HG02852 (cell line): Measurements from ENCODE around the gene NUFIP1.
A peak's percentile ranks its signal among the peaks of the same experiment; 100 is the strongest.
"Not testable (repeated sequence)": the region's sequence is repeated elsewhere in the genome, so short reads cannot be mapped to it uniquely, and the experiment has no call there.

Source experiments
- ATAC-seq: cut with Tn5 transposase; IDR thresholded peaks from one replicate; pipeline ENCODE4 v1.9.1; 2021; ENCODE audit warnings: mild to moderate bottlenecking, moderate library complexity; ENCODE audit not compliant: unreplicated experiment

The NUFIP1 gene

GRCh38 chr13:44989071-44989889, at the start of gene NUFIP1, which contains the start of gene GPALPP1:
NUFIP1 (minus strand) TSS chr13:44989471; CDS start chr13:44989436, 35 bp downstream.
GPALPP1 (plus strand) TSS chr13:44989538; CDS start chr13:44989655, 117 bp downstream.
- ATAC-seq, result peak; percentile 98

GRCh38 chr13:45036206-45036605, 46.9 kb upstream of the NUFIP1 start:
- no peak for ATAC-seq

DNA sequence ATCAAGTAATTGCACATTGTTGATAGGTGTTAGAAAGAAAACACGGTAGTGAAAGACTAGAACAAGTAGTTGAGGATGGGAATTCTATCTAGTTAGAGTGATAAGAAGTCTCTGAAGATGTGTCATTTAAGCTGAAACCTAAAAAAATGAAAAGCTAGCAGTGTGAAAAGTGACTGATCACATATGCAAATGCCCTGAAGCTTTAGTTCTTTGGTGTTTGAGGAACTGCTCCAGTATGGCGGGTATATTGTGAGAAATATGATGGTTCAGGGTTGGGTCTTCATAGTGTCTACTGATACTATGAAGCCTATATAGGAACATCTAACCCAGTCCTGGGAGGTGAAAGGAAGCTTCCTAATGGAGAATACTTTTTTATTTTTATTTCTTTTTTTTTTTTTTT, 45.1 kb upstream of the NUFIP1 start:
- ATAC-seq, result no peak

- ATAC-seq, result no peak
These were observed 35.6 kb upstream of the NUFIP1 start for GRCh38 chr13:45024847-45025246.

DNA sequence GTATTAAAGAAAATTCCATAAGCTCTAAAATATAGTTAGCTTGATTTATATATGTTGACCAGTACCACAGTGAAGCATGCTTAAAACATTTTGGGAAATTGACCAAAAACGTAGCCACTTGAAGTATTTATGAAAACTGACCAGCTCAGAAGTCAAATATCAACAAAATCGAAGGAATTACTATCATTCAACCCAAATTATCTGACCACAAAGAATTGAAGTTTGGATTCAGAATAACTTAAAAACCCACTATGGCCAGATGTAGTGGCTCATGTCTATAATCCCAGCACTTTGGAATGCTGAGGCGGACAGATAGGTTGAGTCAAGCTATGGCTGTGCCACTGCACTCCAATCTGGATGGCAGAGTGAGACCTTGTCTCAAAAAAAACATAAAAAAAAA, 32.0 kb upstream of the NUFIP1 start:
- no peak for ATAC-seq

DNA sequence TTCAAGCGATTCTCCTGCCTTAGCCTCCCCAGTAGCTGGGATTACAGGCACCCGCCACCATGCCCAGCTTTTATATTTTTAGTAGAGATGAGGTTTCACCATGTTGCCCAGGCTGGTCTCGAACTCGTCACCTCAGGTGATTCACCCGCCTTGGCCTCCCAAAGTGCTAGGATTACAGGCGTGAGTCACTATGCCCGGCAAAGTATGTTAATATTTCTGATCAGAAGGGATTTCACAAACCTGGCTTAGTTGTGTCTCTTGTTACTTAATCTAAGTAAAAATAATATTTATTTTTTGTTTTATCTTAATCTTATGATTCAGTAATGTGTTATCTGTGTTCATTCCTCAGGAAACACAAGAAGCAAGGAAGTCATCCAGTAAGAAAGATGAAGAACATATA, 30.7 kb upstream of the NUFIP1 start:
- not testable (repeated sequence) for ATAC-seq

DNA sequence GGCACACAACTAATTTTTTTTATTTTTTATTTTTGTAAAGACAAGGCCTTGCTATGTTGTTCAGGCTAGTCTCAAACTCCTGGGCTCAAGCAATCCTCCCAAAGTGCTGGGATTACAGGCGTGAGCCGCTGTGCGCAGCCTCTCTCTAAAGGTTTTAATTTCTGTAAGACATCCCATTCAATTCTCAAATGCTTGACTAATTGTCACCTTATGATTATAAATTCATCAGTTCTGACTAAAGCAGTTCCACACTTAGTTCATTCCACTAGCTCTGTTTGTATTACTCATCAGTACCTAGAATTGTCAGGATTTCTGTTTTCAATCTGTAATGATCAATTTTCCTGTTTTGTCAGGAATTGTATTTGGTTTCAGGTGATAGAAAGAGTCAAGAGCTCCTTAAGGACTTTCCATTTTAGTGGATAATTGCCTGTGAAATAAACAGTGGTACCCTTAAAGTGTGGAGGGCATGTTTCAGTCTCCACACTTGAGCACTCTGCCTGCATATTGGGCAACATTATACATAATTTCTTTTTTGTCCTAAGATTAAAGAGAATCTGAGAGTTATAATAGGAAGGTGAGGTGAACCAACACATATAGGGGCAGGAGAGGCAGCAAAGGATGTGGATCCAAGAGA, 27.6 kb upstream of the NUFIP1 start:
- ATAC-seq, result no peak

GRCh38 chr13:45015300-45015699, 26.0 kb upstream of the NUFIP1 start:
- no peak for ATAC-seq

DNA sequence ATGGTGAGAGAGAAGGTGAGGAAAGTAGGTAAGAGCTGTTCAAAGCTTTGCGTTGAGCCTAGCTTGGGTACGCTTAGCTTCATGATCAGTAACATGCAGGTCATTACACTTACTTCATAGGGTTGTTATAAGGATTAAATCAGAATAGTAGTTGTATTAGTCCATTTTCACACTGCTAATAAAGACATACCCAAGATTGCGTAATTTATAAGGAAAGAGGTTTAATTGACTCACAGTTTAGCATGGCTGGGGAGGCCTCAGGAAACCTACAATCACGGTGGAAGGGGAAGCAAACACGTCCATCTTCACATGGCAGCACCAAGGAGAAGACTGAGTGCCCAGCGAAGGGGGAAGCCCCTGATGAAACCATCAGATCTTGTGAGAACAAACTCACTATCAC, 21.9 kb upstream of the NUFIP1 start:
- no peak for ATAC-seq

- no peak for ATAC-seq
These were observed 18.6 kb upstream of the NUFIP1 start for GRCh38 chr13:45007823-45008222.

- ATAC-seq, result no peak
These were observed 18.0 kb upstream of the NUFIP1 start for GRCh38 chr13:45007225-45007624.

DNA sequence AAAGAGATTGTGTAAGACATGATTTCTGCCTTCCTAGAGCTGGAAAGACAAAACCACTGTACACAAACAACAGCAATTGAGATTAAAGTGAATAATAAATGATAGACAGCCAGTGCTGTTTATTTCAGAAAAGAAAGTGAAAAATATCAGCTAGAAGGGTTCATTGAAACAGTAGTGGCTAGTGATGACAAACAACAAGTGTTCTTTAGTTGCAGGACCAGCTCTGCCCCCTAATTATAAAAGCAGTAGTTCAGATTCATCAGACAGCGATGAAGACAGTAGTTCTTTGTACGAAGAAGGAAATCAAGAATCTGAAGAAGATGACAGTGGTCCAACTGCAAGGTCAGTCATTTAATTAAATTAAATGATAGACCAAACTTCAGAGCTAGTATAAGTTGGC, 14.8 kb upstream of the NUFIP1 start:
- no peak for ATAC-seq

DNA sequence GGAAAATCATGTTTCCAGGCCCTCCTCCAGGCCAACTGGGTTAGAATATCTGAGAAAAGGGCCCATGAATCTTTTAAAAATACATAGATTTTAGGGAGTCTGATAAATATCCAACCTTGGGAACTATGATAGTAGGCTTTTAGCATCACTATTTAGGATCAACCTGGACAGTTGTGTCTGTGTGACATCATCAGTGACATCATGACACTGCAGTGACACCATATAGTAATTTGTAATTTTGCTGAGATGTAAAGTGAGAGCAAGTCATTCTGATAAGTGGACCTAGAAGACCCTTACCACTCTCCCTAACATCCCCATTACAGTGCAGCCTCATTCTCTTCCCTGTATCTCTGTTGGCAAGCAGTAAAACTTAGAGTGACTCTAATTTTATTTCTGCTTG, 14.1 kb upstream of the NUFIP1 start:
- no peak for ATAC-seq

DNA sequence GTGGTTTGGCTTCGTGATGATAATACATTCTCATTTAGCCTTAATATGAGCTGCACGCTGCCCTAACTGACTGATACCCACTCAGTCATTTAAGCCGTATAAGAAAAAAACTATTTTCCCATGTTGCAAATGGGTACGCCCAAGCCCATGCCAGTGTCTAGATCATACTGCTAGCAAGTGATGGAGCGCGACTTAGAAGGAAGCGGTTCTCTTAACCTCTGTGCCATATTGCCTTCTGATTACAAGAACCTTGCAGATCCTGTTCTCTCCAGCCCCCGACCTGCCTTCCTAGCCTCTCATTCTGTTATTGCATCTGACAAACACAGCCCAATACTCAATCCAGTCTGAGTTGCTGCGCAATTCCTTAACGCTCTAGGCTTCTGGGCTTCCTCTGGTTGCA, 670 bp upstream of the NUFIP1 start:
- peak; percentile 5 for ATAC-seq

DNA sequence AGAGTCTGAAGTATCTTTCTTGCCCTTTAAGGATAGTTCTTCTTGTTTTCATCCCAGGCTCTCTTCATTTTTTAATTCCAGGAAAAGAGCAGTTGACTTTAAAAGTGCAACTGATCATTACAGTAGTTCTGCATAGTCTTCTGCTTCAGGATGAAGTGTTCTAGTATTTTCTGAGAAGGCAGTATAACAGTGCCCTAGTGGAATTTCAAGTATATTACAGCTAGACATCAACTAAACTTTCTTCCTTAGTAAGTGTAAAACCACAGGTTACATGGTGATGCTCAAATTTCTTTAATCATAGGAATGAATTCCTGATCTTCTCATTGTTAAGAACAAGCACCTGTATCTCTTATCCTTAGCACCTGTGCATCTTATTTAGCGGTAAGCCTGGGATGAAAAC, 10.9 kb downstream of the NUFIP1 start:
- no peak for ATAC-seq

GRCh38 chr13:44976949-44977583, 12.2 kb downstream of the NUFIP1 start:
- ATAC-seq, result no peak

GRCh38 chr13:44976196-44976595, 13.1 kb downstream of the NUFIP1 start:
- no peak for ATAC-seq

DNA sequence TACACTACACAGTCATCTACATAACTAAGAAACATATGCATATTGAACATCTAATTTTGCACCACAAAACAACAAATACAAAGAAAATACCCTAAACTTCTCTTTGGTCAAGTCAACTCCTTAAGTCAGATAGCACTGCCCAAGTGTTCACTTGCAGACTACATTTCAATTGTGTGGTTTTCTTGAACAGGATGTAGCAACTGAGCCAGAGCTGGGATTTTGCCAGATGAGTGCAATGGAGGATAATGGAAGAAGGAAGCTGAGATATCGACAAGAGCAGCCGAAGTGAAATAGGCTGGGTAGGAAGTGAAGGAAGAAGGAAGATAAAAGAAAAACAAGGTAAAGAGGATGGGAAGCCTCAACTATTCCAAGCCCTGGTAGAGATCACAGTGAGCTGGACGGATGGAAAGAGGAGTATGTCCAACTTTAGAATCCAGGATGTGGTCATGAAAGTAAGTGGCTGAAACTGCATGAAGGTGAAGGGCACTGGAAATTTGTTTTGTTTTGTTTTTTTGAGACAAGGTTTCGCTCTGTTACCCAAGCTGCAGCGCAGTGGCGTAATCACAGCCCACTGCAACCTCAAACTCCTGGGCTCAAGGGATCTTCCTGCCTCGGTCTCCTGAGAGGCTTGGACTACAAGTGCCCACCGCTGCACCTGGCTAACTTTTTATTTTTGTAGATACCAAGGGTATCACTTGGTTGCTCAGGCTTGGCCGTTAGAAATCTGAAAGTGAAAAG, 15.0 kb downstream of the NUFIP1 start:
- ATAC-seq, result peak; percentile 51

DNA sequence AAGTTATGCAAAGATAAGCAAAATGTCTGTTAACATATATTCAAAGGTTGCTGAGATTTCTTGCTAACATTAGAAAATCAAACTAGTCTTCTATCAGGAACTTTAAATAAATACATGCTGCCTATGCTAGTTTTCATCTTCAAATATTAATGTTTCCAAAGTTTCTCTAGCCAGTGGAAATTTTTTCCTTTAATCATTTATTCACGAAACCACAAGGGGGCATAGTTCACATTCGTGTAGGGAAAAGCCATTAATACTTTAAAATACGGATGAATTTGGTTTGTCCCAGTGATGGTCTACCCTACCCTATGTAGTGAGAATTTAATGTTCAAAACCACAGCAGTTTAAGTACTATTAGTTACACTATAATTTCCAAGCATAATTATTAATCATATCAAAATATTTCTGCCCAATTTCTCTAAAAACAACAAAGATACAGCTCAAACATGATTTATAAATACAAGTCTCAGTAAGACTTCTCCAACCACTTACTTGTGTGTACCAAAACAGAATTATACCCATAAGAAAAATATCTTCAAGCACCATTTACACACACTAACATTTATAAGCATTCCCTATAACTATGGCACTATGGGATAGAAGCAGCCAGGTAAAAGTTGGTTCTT, 16.2 kb downstream of the NUFIP1 start:
- no peak for ATAC-seq

DNA sequence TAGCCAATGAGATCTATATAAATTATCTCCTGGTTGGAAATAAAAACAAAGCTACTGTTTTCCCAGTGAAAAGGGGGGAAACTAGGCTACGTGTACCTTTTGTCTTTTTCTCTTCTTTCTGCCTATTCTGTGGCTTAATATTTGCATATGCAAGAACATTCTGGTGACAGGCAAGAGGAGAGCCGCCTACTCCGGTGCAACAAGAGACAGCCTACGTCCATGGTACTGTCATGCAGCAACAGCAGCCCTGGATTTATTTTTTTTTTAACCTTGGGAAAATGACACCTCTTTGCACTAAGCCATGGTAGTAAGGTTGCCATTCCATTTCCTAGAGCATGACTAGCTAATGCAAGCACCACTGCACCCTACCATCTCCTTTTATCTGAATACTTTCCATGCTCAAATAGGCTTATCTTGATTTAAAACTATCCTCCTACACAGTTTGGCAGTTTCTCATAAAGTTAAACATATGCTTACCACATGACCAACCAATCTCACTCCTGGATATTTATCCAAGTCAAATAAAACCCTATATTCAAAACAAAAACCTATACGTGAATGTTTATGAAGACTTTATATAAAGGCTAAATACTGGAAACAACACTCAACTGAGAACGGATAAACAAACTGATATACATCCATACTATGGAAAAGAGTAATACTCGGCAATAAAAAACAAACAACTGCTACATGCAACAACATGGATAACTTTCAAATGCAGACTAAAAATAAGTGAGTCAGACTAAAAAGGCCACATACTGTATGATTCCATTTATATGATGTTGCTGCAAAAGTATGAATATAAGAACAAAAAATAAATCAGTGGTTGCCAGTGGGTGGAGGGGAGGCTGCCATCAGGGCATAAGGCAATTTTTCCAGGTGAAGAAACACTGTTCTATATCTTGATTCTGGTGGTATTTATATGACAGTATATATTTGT, 17.3 kb downstream of the NUFIP1 start:
- no peak for ATAC-seq
